Mucosa of descending colon (tissue), 3 donors: ENCODE results near the gene CDKN2B. TPM values are rescaled to one million over a fixed set of nuclear protein-coding genes. Genes with fewer than 3 reads are reported as not detected.

ENCODE experiments used
- ATAC-seq: fragments of 200-7000 bp; cut with Tn5 transposase; one replicate; pipeline ENCODE4 v1.9.1; 2020; ENCODE audit warnings: mild to moderate bottlenecking, moderate library complexity
- DNase-seq, 3 donors: peaks; one replicate each; pipeline ENCODE4 v3.0.0-alpha.2; 2020
- H3K36me3 ChIP-seq: fragments of 200-600 bp; one replicate; pipeline ENCODE4 v1.8.0; 2021; ENCODE audit warnings: low read depth, mild to moderate bottlenecking
- H3K4me1 ChIP-seq: fragments of 200-600 bp; one replicate; pipeline ENCODE4 v1.8.0; 2021; ENCODE audit warnings: low read depth, mild to moderate bottlenecking
- H3K4me3 ChIP-seq: fragments of 200-600 bp; one replicate; pipeline ENCODE4 v1.8.0; 2021; ENCODE audit warnings: mild to moderate bottlenecking
- H3K9me3 ChIP-seq: fragments of 200-600 bp; one replicate; pipeline ENCODE4 v1.8.0; 2021; ENCODE audit warnings: mild to moderate bottlenecking
- CTCF ChIP-seq: fragments of 200-600 bp; IDR thresholded peaks from one replicate; pipeline ENCODE4 v1.8.0; 2022; ENCODE audit warnings: antibody characterized with exemption, mild to moderate bottlenecking
- intact Hi-C, 2 donors: fragments of 100-400 bp; cut with DNase I in 1 of 2; cut with micrococcal nuclease in 1 of 2; formaldehyde crosslinking; loops; one replicate each; pipeline versions ENCODE4 v1.11.0 to v1.11.1; 2022; cut with DNase I, micrococcal nuclease
- total RNA-seq, 3 donors: library from RNA; stranded (reverse); fragmentation: NEBNext Ultra II Directional in 2 of 3; extraction: Animal tissue kit (Norgen Biotek cat#: 25700) in 2 of 3; gene quantifications; one replicate each; pipeline versions ENCODE4 v1.2.1 to v1.2.4, GENCODE V29; 2021 to 2023
- donor health status: DM: no; HTN: no; CAD: no; lungs with moderate emphysema.
- donor health status: DM: no; HTN: no; CAD: no.
- donor health status: DM: no; HTN: yes; CAD: no.

CDKN2B gene
- total RNA-seq, 3 donors from 2014 or later, result 64.8 to 192 (median 119) TPM

- peaks cover 18% of the 10 kb centered on the region for H3K4me1 ChIP-seq
These were observed 38.1 kb downstream of the CDKN2B start for GRCh38 chr9:21970800-21971640.

GRCh38 chr9:21969951-21970799 is 38.9 kb downstream of the CDKN2B start:
- TF ChIP-seq CTCF, result no peak
- no peaks in the 10 kb centered on the region for H3K9me3 ChIP-seq
- ATAC-seq (no peak), DNase-seq (no peak)
- intact Hi-C loops, result no loop called here
- peaks cover 22% of the 10 kb centered on the region for H3K4me1 ChIP-seq
- H3K4me3 ChIP-seq, result no peak overlapping the region
- no peaks in the 10 kb centered on the region for H3K36me3 ChIP-seq

More at GRCh38 chr9:21970800-21971640, 38.1 kb downstream of the CDKN2B start:
- no peaks in the 10 kb centered on the region for H3K36me3 ChIP-seq
- no peak for ATAC-seq
- H3K9me3 ChIP-seq, result no peaks in the 10 kb centered on the region
- no peak for TF ChIP-seq CTCF
- DNase-seq, result no peak
- no peak overlapping the region for H3K4me3 ChIP-seq
- intact Hi-C loops, result no loop called here

GRCh38 chr9:21969011-21969940 is 39.8 kb downstream of the CDKN2B start:
- DNase-seq, result no peak
- Histone ChIP-seq H3K9me3 (no peaks in the 10 kb centered on the region), H3K4me3 (no peak overlapping the region), H3K4me1 (peaks cover 16% of the 10 kb centered on the region), H3K36me3 (no peaks in the 10 kb centered on the region)
- no peak for TF ChIP-seq CTCF
- ATAC-seq, result no peak
- intact Hi-C loops, result no loop called here

- TF ChIP-seq CTCF, result no peak
- no peaks in the 10 kb centered on the region for H3K36me3 ChIP-seq
- DNase-seq (no peak), ATAC-seq (no peak)
- intact Hi-C loops, result no loop called here
- peaks cover 13% of the 10 kb centered on the region for H3K4me1 ChIP-seq
- no peaks in the 10 kb centered on the region for H3K9me3 ChIP-seq
- H3K4me3 ChIP-seq, result no peak overlapping the region
These were observed 40.6 kb downstream of the CDKN2B start for GRCh38 chr9:21968331-21969010.

- Histone ChIP-seq H3K9me3 (no peaks in the 10 kb centered on the region), H3K4me1 (peaks cover 13% of the 10 kb centered on the region), H3K4me3 (no peak overlapping the region), H3K36me3 (no peaks in the 10 kb centered on the region)
- no peak for TF ChIP-seq CTCF
- intact Hi-C loops, result no loop called here
- ATAC-seq, result no peak
- DNase-seq, result no peak
These were observed 41.4 kb downstream of the CDKN2B start for GRCh38 chr9:21967702-21968101.
